Parietal lobe (tissue), 1 donor: ENCODE data around the gene CPA1. TPM values are rescaled to one million over a fixed set of nuclear protein-coding genes. Genes with fewer than 3 reads are reported as not detected.

ENCODE experiments used
- total RNA-seq: library from RNA; depleted of rRNA; stranded (reverse); fragments of >200 nt; gene quantifications from one replicate; pipeline ENCODE4 v1.2.3, GENCODE V29; 2014

CPA1 gene
- not detected for total RNA-seq

GRCh38 chr7:130379921-130380860, at the start of gene CPA1:
Gene CPA1, plus strand, starts transcription at chr7:130380494. Its CDS starts 27 bp downstream, at chr7:130380521.

DNA sequence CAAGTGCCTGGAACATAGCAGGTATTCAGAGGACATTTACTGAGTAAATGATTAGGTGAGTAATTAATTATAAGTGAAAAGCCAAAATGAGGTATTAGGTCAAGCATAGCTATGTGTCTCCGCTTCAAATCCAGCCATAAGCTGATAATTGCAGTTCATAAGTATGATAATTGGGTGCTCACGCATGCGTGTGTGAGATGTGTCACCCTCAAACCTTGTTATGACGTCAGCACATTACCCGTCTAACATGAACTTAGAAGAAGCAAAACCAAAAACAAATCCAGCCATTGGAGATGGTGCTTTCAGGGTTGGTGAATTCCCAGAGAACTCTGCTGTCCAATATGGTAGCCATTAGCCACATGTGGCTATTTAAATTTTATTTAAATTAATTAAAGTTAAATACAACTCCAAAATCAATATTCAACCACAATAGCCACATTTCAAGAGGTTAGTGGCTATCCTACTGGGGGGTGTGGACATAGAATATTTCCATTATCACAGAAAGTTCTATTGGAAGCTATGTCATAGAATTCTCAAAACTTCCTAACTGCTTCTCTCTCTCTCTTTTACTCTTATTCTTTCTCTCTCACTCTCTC, 35.9 kb upstream of the CPA1 start, which contains the start of gene CPA5:
Gene CPA5 (plus strand): TSS at position 546 of the 596 bp plus-strand sequence. CDS start 1,670 bp downstream, outside the sequence.

Other genes starting within 250 kb of the CPA1 start
- 12.5 TPM for gene TMEM209, start 175.1 kb upstream of the CPA1 start, total RNA-seq
- gene SSMEM1, start 172.6 kb upstream of the CPA1 start, total RNA-seq = not detected
- not detected for gene CPA2, start 113.6 kb upstream of the CPA1 start, total RNA-seq
- not detected for gene CPA4, start 87.3 kb upstream of the CPA1 start, total RNA-seq
- gene CPA5, start 35.7 kb upstream of the CPA1 start, total RNA-seq = not detected
- gene CEP41, start 60.5 kb downstream of the CPA1 start, total RNA-seq = 29.1 TPM
- 110 TPM for gene MEST, start 111.6 kb downstream of the CPA1 start, total RNA-seq